Retinal pigment epithelial cell (primary cell): Measurements from ENCODE around the gene DCDC2C.

Experiments used
- DNase-seq: peaks from one replicate; pipeline ENCODE4 v3.0.0-alpha.2; 2010; ENCODE audit warnings: low read depth
- H3K4me3 ChIP-seq: 2 replicates; pipeline ENCODE4 v1.5.1; 2011; ENCODE audit warnings: mild to moderate bottlenecking, low read length, control low read depth, moderate library complexity
- CTCF ChIP-seq: conservative IDR thresholded peaks from 2 replicates; pipeline ENCODE4 v1.5.1; 2011; ENCODE audit warnings: low read depth, low read length, control low read depth, inconsistent platforms

DCDC2C gene

GRCh38 chr2:3712831-3713503 lies 9.6 kb downstream of the DCDC2C start:
- no peak for TF ChIP-seq CTCF
- DNase-seq, result no peak
- no peak overlapping the region for H3K4me3 ChIP-seq

GRCh38 chr2:3718679-3719078 lies 15.3 kb downstream of the DCDC2C start:
- no peak for TF ChIP-seq CTCF
- no peak for DNase-seq
- no peak overlapping the region for H3K4me3 ChIP-seq

DNA sequence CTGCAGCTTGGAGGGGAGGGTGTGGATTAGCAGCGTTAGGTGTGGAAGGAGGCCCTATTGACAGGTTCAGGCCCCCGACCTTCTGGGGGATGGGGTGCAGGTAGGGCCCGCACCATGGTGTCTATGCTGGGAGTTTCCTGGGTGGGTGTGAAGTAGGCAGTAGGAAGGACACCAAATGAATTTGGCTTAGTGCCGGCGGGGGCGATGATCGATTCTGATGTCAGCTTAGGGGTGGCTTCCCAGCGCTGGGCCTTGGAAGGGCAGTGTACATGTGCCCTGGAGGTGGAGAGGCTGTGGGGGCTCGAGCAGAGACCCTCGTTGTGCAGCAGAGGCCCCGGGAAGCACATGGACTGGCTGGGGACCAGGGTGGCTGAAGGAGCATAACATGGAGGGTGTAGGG lies 21.6 kb downstream of the DCDC2C start:
- H3K4me3 ChIP-seq, result no peak overlapping the region
- TF ChIP-seq CTCF, result no peak
- no peak for DNase-seq

GRCh38 chr2:3725458-3726250 lies 22.3 kb downstream of the DCDC2C start:
- H3K4me3 ChIP-seq, result no peak overlapping the region
- TF ChIP-seq CTCF, result no peak
- DNase-seq, result no peak

DNA sequence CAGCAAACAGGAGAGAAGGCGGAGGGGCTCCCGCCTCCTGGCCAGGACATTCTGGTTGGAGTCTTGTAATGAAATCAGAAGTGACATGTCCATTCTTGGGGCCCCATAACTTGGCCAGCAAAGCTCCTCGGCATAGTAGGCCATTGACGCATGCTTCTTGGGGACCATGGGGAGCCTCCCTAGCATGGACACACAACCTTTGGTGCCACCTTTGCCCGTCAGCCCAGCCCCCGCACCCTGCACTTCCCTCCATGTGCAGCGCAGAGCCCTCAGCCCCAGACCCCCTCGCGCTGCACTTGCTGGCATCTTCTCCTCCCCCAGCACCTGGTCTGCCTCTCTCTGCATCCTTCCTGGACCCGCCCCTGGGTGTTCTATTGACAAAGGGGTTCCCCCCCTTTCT lies 23.1 kb downstream of the DCDC2C start:
- no peak for DNase-seq
- TF ChIP-seq CTCF, result no peak
- H3K4me3 ChIP-seq, result no peak overlapping the region

GRCh38 chr2:3727397-3728045 lies 24.1 kb downstream of the DCDC2C start:
- no peak for DNase-seq
- no peak overlapping the region for H3K4me3 ChIP-seq
- TF ChIP-seq CTCF, result no peak
